ENCODE results near the gene PTPRCAP.

Gene PTPRCAP

DNA sequence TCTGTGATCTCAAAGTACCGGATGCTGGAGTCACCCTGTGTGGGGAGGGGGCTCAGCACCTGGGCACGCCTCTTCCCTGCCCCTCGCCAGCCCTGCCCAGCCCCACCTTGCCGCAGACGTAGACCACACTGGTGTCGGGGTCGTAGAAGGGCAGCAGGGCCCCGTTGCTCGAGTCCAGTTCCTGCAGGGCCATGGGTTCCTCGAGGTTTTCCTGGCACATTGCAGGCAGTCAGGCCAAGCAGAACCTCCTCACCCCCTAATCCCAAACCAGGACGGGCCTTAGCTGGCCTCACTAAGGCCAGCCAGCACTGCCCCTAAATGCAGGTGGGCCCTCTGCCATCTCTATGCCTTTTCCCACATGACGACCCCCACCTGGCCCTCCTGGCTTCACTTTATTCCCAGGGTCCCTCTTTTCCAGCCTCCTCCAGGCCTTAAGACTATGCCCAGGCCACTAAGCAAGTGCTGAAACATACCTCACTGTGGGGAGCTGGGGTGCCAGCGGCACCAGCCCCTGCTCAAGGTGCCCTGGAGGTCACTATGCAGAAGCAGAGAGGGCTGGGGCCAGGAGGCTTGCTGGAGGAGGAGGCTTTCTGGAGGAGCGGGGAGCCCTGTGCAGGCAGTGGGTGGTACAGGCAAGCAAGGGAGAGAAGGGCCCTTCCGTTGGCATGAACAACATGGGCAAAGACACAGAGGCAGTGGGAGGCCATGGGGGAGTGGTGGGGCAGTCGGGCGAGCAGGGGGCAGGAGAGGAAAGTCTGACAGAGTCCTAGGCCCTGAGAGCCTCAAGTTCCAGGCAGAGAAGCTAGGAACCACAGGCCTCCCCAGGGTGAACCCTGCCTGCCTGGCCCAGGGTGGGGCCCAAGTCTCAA lies 3.0 kb upstream of the PTPRCAP start:
- peaks cover 61% of the 10 kb centered on the region for H3K4me1 ChIP-seq (ENCODE audit: control insufficient read depth, insufficient read depth, low read length, poor library complexity, severe bottlenecking)
- H3K36me3 ChIP-seq (ENCODE audit: control insufficient read depth, insufficient read depth, low read length) = peaks cover 3% of the 10 kb centered on the region
- no peaks in the 10 kb centered on the region for H3K27me3 ChIP-seq (replicated peaks; ENCODE audit: control insufficient read depth, insufficient read depth, low read length, poor library complexity, severe bottlenecking)
- no peak for DNase-seq
- H3K4me3 ChIP-seq (ENCODE audit: insufficient read depth, low read depth, low read length, poor library complexity, severe bottlenecking) = peak overlapping the region; percentile 94
- H3K27ac ChIP-seq (ENCODE audit: insufficient read depth, low read length, poor library complexity, severe bottlenecking) = peak overlapping the region; percentile 93
- no peaks in the 10 kb centered on the region for H3K9me3 ChIP-seq (ENCODE audit: control insufficient read depth, low read length)

DNA sequence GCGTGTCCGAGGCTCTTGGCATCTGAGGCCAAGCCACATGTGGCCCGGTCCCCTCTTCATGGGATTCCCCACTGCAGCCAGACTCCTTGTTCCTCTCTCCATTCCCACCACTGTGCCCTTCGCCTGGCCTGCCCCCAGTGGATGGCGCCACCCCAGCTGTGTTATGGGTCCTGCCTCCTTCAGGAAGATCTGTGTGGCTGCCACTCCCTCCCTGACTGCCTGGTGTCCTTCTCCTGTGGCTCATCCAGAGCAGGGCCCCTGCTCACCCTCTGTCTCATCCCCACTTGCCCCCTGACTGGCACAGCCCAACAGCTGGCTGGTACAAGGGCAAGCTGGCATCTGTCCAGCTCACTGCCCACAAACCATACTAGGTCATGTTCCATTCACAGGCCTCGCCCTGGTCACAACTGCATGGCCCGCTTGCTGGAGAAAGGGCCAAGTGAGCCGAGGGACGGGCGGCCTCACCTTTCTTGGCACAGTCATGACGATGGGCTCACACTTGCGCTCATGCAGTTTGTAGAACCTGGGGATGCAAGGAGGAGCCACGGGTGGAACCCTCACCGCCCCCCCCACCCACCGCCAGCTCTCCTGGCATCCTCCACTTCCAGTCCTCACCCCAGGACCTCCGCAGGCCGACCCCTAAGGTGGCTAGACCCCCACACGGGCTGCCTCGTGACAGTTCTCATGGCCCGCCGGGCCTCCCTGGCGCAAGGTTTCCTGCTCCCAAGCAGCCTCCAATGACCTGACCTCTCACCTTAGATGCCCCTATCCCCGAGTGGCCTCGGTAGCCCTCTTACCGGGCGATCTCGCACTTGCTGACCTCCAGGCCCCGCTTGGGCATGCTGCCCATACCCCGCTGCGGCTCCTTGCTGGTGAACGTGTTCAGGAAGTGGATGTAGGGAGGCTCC lies 2.1 kb upstream of the PTPRCAP start:
- Histone ChIP-seq H3K27me3 (replicated peaks; ENCODE audit: control insufficient read depth, insufficient read depth, low read length, poor library complexity, severe bottlenecking) (no peaks in the 10 kb centered on the region), H3K9me3 (ENCODE audit: control insufficient read depth, low read length) (no peaks in the 10 kb centered on the region), H3K27ac (ENCODE audit: insufficient read depth, low read length, poor library complexity, severe bottlenecking) (peak overlapping the region; percentile 93), H3K4me3 (ENCODE audit: insufficient read depth, low read depth, low read length, poor library complexity, severe bottlenecking) (peak overlapping the region; percentile 94), H3K4me1 (ENCODE audit: control insufficient read depth, insufficient read depth, low read length, poor library complexity, severe bottlenecking) (peaks cover 61% of the 10 kb centered on the region), H3K36me3 (ENCODE audit: control insufficient read depth, insufficient read depth, low read length) (peaks cover 12% of the 10 kb centered on the region)
- no peak for DNase-seq

DNA sequence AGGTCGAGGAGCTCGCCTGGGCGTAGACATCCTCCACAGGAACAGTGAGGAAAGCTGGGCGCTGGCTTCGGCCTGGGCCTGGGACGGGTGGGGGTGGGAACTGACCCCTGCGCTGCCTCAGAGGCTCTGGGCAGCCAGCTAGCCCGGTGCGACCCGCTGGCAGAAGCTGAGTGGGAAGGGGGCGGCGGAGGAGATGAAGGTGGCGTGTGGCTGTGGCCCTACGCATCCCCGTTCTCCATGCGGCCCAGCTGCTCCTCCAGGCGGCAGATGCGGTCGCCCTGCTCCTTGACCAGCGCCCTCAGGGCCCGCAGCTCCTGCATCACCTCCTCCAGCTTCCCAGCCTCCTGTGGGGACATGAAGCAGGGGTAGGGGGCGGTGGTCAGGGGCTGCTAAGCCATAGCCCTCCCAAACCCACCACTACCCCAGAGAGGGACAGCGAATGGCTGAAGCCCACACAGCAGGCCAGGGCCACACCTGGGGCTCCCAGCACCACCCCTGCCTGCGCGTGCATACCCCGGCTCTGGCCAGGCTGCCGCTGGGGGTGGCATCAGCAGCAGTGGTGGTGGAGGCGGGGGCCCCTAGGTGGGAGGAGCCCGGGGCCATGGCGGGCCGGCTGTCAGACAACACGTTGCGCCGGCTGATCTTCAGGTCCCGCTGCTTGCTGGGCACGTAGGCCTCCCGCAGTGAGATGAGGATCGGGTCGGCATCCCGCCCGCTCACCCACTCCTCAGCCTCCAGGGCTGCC lies 848 bp upstream of the PTPRCAP start:
- Histone ChIP-seq H3K27ac (ENCODE audit: insufficient read depth, low read length, poor library complexity, severe bottlenecking) (peak overlapping the region; percentile 93), H3K4me1 (ENCODE audit: control insufficient read depth, insufficient read depth, low read length, poor library complexity, severe bottlenecking) (peaks cover 70% of the 10 kb centered on the region), H3K27me3 (replicated peaks; ENCODE audit: control insufficient read depth, insufficient read depth, low read length, poor library complexity, severe bottlenecking) (no peaks in the 10 kb centered on the region), H3K9me3 (ENCODE audit: control insufficient read depth, low read length) (no peaks in the 10 kb centered on the region), H3K4me3 (ENCODE audit: insufficient read depth, low read depth, low read length, poor library complexity, severe bottlenecking) (peak overlapping the region; percentile 94), H3K36me3 (ENCODE audit: control insufficient read depth, insufficient read depth, low read length) (peaks cover 18% of the 10 kb centered on the region)
- peak; percentile 61 to 69 (median 68) for DNase-seq

DNA sequence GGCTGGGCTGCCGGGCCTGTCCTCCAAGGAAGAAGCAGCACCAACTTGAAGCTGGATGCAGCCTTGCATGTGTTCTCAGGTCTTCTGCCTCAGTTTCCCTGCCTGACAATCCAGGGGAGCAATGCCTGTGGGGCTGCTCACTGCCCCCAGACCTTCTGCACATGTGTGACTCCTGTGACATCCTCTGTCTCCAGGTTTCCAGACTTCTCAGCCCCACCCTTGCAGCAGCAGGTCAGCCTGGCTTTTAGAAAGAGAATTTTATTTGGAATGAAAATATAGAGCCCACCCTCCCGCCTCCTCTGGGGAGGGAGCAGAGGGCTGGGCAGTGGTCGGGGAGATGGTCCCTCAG lies 301 bp upstream of the PTPRCAP start:
- Histone ChIP-seq H3K4me1 (ENCODE audit: control insufficient read depth, insufficient read depth, low read length, poor library complexity, severe bottlenecking) (peaks cover 75% of the 10 kb centered on the region), H3K36me3 (ENCODE audit: control insufficient read depth, insufficient read depth, low read length) (peaks cover 18% of the 10 kb centered on the region), H3K9me3 (ENCODE audit: control insufficient read depth, low read length) (no peaks in the 10 kb centered on the region), H3K4me3 (ENCODE audit: insufficient read depth, low read depth, low read length, poor library complexity, severe bottlenecking) (peak overlapping the region; percentile 94), H3K27ac (ENCODE audit: insufficient read depth, low read length, poor library complexity, severe bottlenecking) (peak overlapping the region; percentile 93), H3K27me3 (replicated peaks; ENCODE audit: control insufficient read depth, insufficient read depth, low read length, poor library complexity, severe bottlenecking) (no peaks in the 10 kb centered on the region)
- DNase-seq = no peak

DNA sequence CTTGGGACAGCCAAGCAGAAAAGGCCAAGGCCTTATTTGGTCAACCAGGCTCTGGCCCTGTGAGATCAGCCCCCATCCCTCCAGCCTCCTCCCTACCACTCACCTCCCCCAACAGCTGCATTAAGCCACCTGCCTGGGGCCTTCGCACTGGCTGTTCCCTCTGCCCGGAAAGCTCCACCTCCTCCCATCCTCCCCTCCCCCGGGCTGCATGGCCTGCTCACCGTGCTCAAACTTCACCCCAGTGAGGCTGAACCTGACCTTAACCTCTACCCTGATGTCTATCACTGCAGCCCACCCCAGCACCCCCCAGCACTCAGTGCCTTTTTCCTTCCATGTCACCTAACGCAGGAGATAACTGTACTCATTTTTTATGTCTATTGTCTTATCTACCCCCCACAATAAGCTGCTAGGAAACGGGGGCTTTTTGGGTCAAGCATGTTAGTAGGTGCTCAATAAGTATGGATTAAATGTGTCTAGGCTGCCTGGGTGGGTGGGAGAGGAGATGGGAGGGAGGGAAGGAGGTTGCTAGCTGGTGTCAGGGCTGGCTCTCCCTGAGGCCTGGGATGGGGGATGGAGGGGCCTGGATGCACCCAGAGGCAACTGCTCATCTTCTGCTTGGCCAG lies 912 bp downstream of the PTPRCAP start:
- Histone ChIP-seq H3K36me3 (ENCODE audit: control insufficient read depth, insufficient read depth, low read length) (peaks cover 18% of the 10 kb centered on the region), H3K4me3 (ENCODE audit: insufficient read depth, low read depth, low read length, poor library complexity, severe bottlenecking) (peak overlapping the region; percentile 94), H3K9me3 (ENCODE audit: control insufficient read depth, low read length) (no peaks in the 10 kb centered on the region), H3K27me3 (replicated peaks; ENCODE audit: control insufficient read depth, insufficient read depth, low read length, poor library complexity, severe bottlenecking) (no peaks in the 10 kb centered on the region), H3K27ac (ENCODE audit: insufficient read depth, low read length, poor library complexity, severe bottlenecking) (peak overlapping the region; percentile 93), H3K4me1 (ENCODE audit: control insufficient read depth, insufficient read depth, low read length, poor library complexity, severe bottlenecking) (peaks cover 72% of the 10 kb centered on the region)
- DNase-seq = peak in 1 of 3 donors; percentile 48

DNA sequence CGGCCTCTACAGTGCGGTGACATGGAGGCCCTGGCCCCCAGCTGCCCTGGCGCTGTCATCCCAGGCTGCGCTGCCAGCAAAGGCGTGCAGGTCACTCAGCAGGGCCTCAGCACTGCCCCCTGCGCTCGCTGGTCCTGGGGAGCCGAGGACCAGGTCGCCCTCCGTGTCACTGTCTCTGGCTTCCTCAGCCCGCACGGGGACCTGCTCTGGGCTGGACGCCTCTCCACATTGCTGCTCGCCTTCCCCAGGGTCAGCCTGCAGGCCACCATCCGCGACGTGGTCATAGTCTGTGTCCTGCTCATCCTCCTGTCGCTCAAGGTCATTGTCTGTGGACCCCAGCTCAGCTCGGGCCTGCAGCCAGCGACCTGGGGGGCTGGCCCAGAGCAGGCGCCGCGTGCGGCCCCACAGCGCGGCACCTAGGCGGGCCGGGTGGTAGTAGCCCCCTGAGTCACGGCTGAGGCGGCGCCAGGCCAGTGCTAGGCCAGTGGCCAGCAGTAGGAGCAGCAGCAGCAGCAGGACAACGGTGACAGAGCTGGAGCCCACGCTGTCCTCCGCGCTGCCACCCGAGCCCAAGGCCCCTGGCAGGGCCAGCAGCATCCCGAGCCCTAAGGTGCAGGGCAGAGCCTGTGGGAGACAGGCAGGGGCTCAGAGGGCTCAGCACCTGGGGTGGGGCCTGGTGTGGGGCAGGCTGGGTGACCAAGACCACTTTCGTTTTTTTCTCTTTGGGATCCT lies 1.6 kb downstream of the PTPRCAP start:
- peaks cover 18% of the 10 kb centered on the region for H3K36me3 ChIP-seq (ENCODE audit: control insufficient read depth, insufficient read depth, low read length)

DNA sequence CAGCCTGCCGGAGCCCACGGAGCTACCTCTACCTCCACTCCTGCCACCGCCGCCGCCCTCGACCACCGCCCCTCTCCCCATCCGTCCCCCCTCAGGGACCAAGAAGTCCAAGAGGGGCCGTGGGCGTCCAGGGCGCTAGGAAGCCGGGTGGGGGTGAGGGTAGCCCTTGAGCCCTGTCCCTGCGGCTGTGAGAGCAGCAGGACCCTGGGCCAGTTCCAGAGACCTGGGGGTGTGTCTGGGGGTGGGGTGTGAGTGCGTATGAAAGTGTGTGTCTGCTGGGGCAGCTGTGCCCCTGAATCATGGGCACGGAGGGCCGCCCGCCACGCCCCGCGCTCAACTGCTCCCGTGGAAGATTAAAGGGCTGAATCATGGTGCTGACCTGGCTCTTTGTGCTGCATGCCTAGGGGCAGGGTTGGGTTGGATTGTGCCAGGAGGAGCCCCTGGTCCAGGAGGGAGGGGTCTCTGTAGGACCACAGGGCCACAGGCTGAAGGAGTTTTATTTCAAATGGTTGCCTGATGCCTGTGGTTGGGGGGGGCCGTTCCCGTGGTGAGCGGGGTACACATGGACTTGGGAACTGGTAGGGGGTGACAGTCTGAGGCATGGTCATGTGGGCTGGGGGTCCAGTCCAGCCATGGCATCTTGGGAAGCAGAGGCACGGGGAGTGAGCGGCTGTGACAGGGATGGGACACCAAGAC lies 2.3 kb downstream of the PTPRCAP start:
- Histone ChIP-seq H3K4me3 (ENCODE audit: insufficient read depth, low read depth, low read length, poor library complexity, severe bottlenecking) (peak overlapping the region; percentile 94), H3K9me3 (ENCODE audit: control insufficient read depth, low read length) (no peaks in the 10 kb centered on the region), H3K27me3 (replicated peaks; ENCODE audit: control insufficient read depth, insufficient read depth, low read length, poor library complexity, severe bottlenecking) (no peaks in the 10 kb centered on the region), H3K36me3 (ENCODE audit: control insufficient read depth, insufficient read depth, low read length) (peaks cover 22% of the 10 kb centered on the region), H3K27ac (ENCODE audit: insufficient read depth, low read length, poor library complexity, severe bottlenecking) (peak overlapping the region; percentile 93), H3K4me1 (ENCODE audit: control insufficient read depth, insufficient read depth, low read length, poor library complexity, severe bottlenecking) (peaks cover 59% of the 10 kb centered on the region)
- DNase-seq = no peak

More for the DNA sequence above, 1.6 kb downstream of the PTPRCAP start:
- Histone ChIP-seq H3K4me1 (ENCODE audit: control insufficient read depth, insufficient read depth, low read length, poor library complexity, severe bottlenecking) (peaks cover 66% of the 10 kb centered on the region), H3K4me3 (ENCODE audit: insufficient read depth, low read depth, low read length, poor library complexity, severe bottlenecking) (peak overlapping the region; percentile 94), H3K9me3 (ENCODE audit: control insufficient read depth, low read length) (no peaks in the 10 kb centered on the region), H3K27me3 (replicated peaks; ENCODE audit: control insufficient read depth, insufficient read depth, low read length, poor library complexity, severe bottlenecking) (no peaks in the 10 kb centered on the region), H3K27ac (ENCODE audit: insufficient read depth, low read length, poor library complexity, severe bottlenecking) (peak overlapping the region; percentile 93)
- DNase-seq = no peak

DNA sequence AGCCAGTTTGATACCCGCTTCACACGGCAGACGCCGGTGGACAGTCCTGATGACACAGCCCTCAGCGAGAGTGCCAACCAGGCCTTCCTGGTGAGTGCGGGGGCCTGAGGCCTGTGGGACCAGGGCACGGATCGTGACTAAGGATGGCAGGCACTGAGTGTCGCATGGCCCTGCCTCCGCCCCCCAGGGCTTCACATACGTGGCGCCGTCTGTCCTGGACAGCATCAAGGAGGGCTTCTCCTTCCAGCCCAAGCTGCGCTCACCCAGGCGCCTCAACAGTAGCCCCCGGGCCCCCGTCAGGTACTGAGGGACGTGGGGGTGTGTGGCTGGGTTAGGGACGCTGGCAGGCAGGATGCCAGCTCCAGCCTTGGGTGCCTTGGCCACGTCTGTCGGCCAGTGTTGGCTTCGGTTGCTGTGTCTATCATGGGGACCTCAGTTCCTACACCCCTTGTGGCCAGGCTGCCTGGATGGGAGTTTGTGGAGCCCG lies 3.0 kb downstream of the PTPRCAP start:
- no peak overlapping the region for H3K4me3 ChIP-seq (ENCODE audit: insufficient read depth, low read depth, low read length, poor library complexity, severe bottlenecking)
- peak overlapping the region; percentile 93 for H3K27ac ChIP-seq (ENCODE audit: insufficient read depth, low read length, poor library complexity, severe bottlenecking)
- DNase-seq = no peak
- H3K36me3 ChIP-seq (ENCODE audit: control insufficient read depth, insufficient read depth, low read length) = peaks cover 22% of the 10 kb centered on the region
- no peaks in the 10 kb centered on the region for H3K27me3 ChIP-seq (replicated peaks; ENCODE audit: control insufficient read depth, insufficient read depth, low read length, poor library complexity, severe bottlenecking)
- H3K4me1 ChIP-seq (ENCODE audit: control insufficient read depth, insufficient read depth, low read length, poor library complexity, severe bottlenecking) = peaks cover 52% of the 10 kb centered on the region
- H3K9me3 ChIP-seq (ENCODE audit: control insufficient read depth, low read length) = no peaks in the 10 kb centered on the region
